Nephron (organoid): ENCODE measurements around the gene COX4I1.

Source experiments
- H3K27ac Mint-ChIP-seq, 3 experiments: 2 replicates each; pipeline ENCODE4 v1.8.0; 2020; ENCODE audit warnings: mixed read lengths in 3 of 3, mild to moderate bottlenecking in 2 of 3, moderate library complexity in 1 of 3
- H3K27me3 Mint-ChIP-seq: 2 replicates; pipeline ENCODE4 v1.8.0; 2021; ENCODE audit warnings: low read depth, mild to moderate bottlenecking, moderate library complexity, mixed read lengths
- H3K36me3 Mint-ChIP-seq: 2 replicates; pipeline ENCODE4 v1.8.0; 2020; ENCODE audit warnings: low read depth, mixed read lengths
- H3K4me1 Mint-ChIP-seq: 2 replicates; pipeline ENCODE4 v1.8.0; 2020; ENCODE audit warnings: mixed read lengths
- H3K4me3 Mint-ChIP-seq, 3 experiments: 2 replicates each; pipeline ENCODE4 v1.8.0; 2020; ENCODE audit warnings: mild to moderate bottlenecking in 3 of 3, mixed read lengths in 3 of 3, moderate library complexity in 2 of 3
- H3K9me3 Mint-ChIP-seq: 2 replicates; pipeline ENCODE4 v1.8.0; 2020; ENCODE audit warnings: mixed read lengths
- CTCF ChIP-seq, 3 experiments: fragments of 200-600 bp; sonication (generic); IDR thresholded peaks; one replicate each; pipeline ENCODE4 v1.5.0; 2021; ENCODE audit warnings: antibody characterized with exemption in 3 of 3; ENCODE audit not compliant: unreplicated experiment in 3 of 3

COX4I1 gene

GRCh38 chr16:85826686-85827247, 27.3 kb downstream of the COX4I1 start:
- Mint-ChIP-seq H3K9me3 (no peaks in the 10 kb centered on the region), H3K4me1 (no peaks in the 10 kb centered on the region), H3K36me3 (peaks cover 4% of the 10 kb centered on the region), H3K4me3 (no peak overlapping the region), H3K27me3 (peaks cover 65% of the 10 kb centered on the region), H3K27ac (no peak overlapping the region)
- no peak for TF ChIP-seq CTCF (IDR thresholded peaks at IDR 0.05; ENCODE audit: unreplicated experiment in 3 of 3)

DNA sequence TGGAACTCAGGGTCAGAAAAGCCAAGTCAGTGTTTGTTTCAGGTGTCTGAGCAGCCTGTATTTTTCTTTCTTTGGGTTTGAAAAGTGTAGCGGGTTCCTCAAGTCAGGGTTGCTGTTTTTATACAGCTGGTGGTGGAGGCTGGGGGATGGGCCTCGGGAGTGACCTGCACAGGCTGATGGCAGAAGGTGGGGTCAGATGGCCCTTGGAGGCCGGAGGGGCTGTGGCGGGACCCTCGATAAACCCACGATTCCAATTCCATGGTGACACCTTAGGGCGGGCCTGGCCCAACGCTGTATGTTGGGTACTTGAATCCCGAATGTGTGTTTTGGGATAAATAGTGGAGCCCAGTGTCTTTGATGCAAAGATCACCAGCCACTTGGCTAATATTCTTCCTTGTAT, 28.7 kb downstream of the COX4I1 start:
- Mint-ChIP-seq H3K27ac (no peak overlapping the region), H3K4me3 (no peak overlapping the region), H3K27me3 (peaks cover 68% of the 10 kb centered on the region), H3K36me3 (peaks cover 4% of the 10 kb centered on the region), H3K9me3 (no peaks in the 10 kb centered on the region), H3K4me1 (no peaks in the 10 kb centered on the region)
- no peak for TF ChIP-seq CTCF (IDR thresholded peaks at IDR 0.05; ENCODE audit: unreplicated experiment in 3 of 3)

DNA sequence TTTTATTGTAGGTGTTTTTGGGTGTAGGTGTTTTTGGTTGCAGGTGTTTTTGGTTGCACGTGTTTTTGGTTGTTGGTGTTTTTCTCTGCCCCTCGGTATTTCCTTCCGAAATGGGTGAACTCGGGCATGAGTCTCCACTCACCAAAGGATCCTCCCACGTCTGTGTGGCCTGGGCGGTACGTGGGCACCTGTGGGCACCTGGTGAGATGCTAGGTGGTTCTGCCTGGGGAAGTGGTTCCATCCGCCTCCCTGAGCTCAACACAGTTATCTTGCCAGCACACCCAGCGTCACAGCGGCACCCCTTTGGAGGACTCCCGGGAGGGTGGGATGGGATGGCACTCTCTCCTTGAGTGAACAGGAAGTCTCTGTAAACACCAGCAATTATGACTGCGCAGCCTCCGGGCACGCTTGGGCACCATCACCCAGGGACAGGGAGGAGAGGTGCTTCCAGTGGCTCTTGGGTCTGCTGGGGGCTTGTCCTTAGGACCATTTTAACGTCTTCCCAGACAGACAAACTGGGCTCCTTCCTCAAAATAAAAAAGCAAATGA, 29.8 kb downstream of the COX4I1 start:
- peaks cover 2% of the 10 kb centered on the region for H3K9me3 Mint-ChIP-seq
- no peak for TF ChIP-seq CTCF (IDR thresholded peaks at IDR 0.05; ENCODE audit: unreplicated experiment in 3 of 3)
- peak overlapping the region in 1 of 3 experiments; percentile 20 for H3K4me3 Mint-ChIP-seq
- peaks cover 4% of the 10 kb centered on the region for H3K36me3 Mint-ChIP-seq
- H3K27ac Mint-ChIP-seq: no peak overlapping the region
- H3K4me1 Mint-ChIP-seq: no peaks in the 10 kb centered on the region
- H3K27me3 Mint-ChIP-seq: peaks cover 76% of the 10 kb centered on the region

DNA sequence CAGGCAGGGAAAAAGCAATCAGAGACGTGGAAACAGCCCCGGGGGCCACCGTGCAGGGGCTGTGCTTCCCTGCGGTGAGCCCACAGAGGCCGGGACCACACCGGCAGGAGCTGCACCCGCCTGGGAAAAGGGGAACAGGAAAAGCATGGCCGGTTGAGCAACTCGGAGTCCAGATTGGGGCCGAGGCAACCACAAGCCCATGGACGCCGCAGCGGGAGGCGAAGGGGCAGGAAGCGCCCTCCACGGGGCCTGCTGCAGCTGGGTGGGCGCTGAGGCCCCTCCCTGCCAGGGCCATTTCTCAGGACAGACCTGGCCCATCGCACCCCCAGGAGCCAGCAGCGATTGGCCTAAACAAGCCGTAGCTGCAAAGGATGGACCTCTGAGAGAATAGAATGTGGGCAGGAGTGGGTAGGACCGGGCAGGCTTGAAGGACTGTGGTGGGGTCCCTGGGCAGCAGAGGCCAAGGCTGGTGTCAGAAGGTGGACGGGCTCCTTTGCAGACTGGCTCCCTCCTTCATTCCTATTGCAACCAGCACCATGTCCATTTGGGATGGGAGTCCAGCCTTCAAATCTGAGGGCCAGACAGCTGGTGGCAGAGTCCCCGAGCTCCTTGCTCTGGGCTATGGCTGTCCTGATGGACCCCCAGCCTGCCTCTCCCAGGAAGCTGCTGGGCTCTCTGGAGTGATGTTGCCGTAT, 30.4 kb downstream of the COX4I1 start:
- no peak for TF ChIP-seq CTCF (IDR thresholded peaks at IDR 0.05; ENCODE audit: unreplicated experiment in 3 of 3)
- H3K27me3 Mint-ChIP-seq: peaks cover 79% of the 10 kb centered on the region
- H3K36me3 Mint-ChIP-seq: peaks cover 4% of the 10 kb centered on the region
- peaks cover 2% of the 10 kb centered on the region for H3K9me3 Mint-ChIP-seq
- no peaks in the 10 kb centered on the region for H3K4me1 Mint-ChIP-seq
- H3K27ac Mint-ChIP-seq: no peak overlapping the region
- H3K4me3 Mint-ChIP-seq: no peak overlapping the region

- Mint-ChIP-seq H3K36me3 (peaks cover 4% of the 10 kb centered on the region), H3K27me3 (peaks cover 84% of the 10 kb centered on the region), H3K9me3 (peaks cover 2% of the 10 kb centered on the region), H3K4me3 (no peak overlapping the region), H3K27ac (no peak overlapping the region), H3K4me1 (no peaks in the 10 kb centered on the region)
- no peak for TF ChIP-seq CTCF (IDR thresholded peaks at IDR 0.05; ENCODE audit: unreplicated experiment in 3 of 3)
Observed at GRCh38 chr16:85830821-85831220, 31.3 kb downstream of the COX4I1 start.
